ENCODE data around the gene PIK3IP1. TPM values are rescaled to one million over a fixed set of nuclear protein-coding genes. Genes with fewer than 3 reads are reported as not detected.
A peak's percentile ranks its signal among the peaks of the same experiment; 100 is the strongest.

Gene PIK3IP1
- total and polyA plus RNA-seq, 8 donors = 3.5 to 53.0 (median 8.1) TPM

- Histone ChIP-seq H3K36me3 (peaks cover 44 to 97% (median 92%) of the 10 kb centered on the region in 4 donors), H3K27ac (peak overlapping the region; percentile 14 to 46 (median 25)), H3K4me1 (peaks cover 15 to 50% (median 36%) of the 10 kb centered on the region in 4 donors), H3K4me3 (no peak overlapping the region), H3K27me3 (no peaks in the 10 kb centered on the region), H3K9me3 (no peaks in the 10 kb centered on the region)
- DNase-seq = peak; percentile 58 to 85
- TF ChIP-seq POLR2AphosphoS5 (IDR thresholded peaks at IDR 0.05) = peak in 1 of 3 donors; percentile 35
- no peak for TF ChIP-seq POLR2A (IDR thresholded peaks at IDR 0.05)
- TF ChIP-seq CTCF (IDR thresholded peaks at IDR 0.05) = peak in 5 of 7 experiments; percentile 64 to 72 (median 70)
- intact Hi-C loops (cut with DNase I; ENCODE audit: low total_unique reads) = no loop called here
- 65 to 75% (median 70%) methylated on average over 15 of the region's 15 CpGs for WGBS, 5 donors
These were observed 19.5 kb downstream of the PIK3IP1 start for GRCh38 chr22:31272522-31273446.

- Histone ChIP-seq H3K36me3 (peaks cover 47 to 98% (median 93%) of the 10 kb centered on the region in 4 donors), H3K4me1 (peaks cover 15 to 41% (median 32%) of the 10 kb centered on the region in 4 donors), H3K27me3 (no peaks in the 10 kb centered on the region), H3K4me3 (no peak overlapping the region), H3K27ac (peak overlapping the region; percentile 28 to 62 (median 49)), H3K9me3 (no peaks in the 10 kb centered on the region)
- 25 to 66% (median 44%) methylated on average over 3 of the region's 3 CpGs for WGBS, 5 donors
- DNase-seq = peak in 1 of 2 donors; percentile 46
- intact Hi-C loops (cut with DNase I; ENCODE audit: low total_unique reads) = no loop called here
- TF ChIP-seq POLR2AphosphoS5 (IDR thresholded peaks at IDR 0.05) = no peak
- TF ChIP-seq EP300 (IDR thresholded peaks at IDR 0.05) = no peak
- no peak for TF ChIP-seq CTCF (IDR thresholded peaks at IDR 0.05)
- no peak for TF ChIP-seq POLR2A (IDR thresholded peaks at IDR 0.05)
These were observed 20.8 kb downstream of the PIK3IP1 start for GRCh38 chr22:31271485-31271884.

GRCh38 chr22:31271026-31271425, 21.3 kb downstream of the PIK3IP1 start:
- Histone ChIP-seq H3K36me3 (peaks cover 51 to 100% (median 95%) of the 10 kb centered on the region in 4 donors), H3K4me1 (peaks cover 15 to 41% (median 32%) of the 10 kb centered on the region in 4 donors), H3K4me3 (no peak overlapping the region), H3K9me3 (no peaks in the 10 kb centered on the region), H3K27me3 (no peaks in the 10 kb centered on the region), H3K27ac (peak overlapping the region; percentile 28 to 56 (median 46))
- TF ChIP-seq POLR2A (IDR thresholded peaks at IDR 0.05) = no peak
- TF ChIP-seq CTCF (IDR thresholded peaks at IDR 0.05) = no peak
- no peak for TF ChIP-seq POLR2AphosphoS5 (IDR thresholded peaks at IDR 0.05)
- TF ChIP-seq EP300 (IDR thresholded peaks at IDR 0.05) = no peak
- intact Hi-C loops (cut with DNase I; ENCODE audit: low total_unique reads) = no loop called here
- 83 to 90% (median 86%) methylated on average over 4 of the region's 4 CpGs for WGBS, 5 donors
- DNase-seq = no peak

GRCh38 chr22:31269892-31270579, 22.3 kb downstream of the PIK3IP1 start:
- intact Hi-C loops (cut with DNase I; ENCODE audit: low total_unique reads) = no loop called here
- 42 to 71% (median 61%) methylated on average over 2 to 3 of the region's 3 CpGs for WGBS, 5 donors
- Histone ChIP-seq H3K36me3 (peaks cover 47 to 100% (median 95%) of the 10 kb centered on the region in 4 donors), H3K4me1 (peaks cover 15 to 40% (median 30%) of the 10 kb centered on the region in 4 donors), H3K27me3 (no peaks in the 10 kb centered on the region), H3K9me3 (no peaks in the 10 kb centered on the region), H3K4me3 (no peak overlapping the region), H3K27ac (peak overlapping the region in 2 of 5 donors; percentile 28 to 46)
- DNase-seq = no peak
- TF ChIP-seq EP300 (IDR thresholded peaks at IDR 0.05) (no peak), CTCF (IDR thresholded peaks at IDR 0.05) (no peak), POLR2A (IDR thresholded peaks at IDR 0.05) (no peak)
